Heart left ventricle (tissue), 13 donors: Measurements from ENCODE around the gene KLHL9.

Source experiments
- CTCF ChIP-seq, 12 donors: fragments of 200-600 bp; sonication (generic) in 4 of 12; IDR thresholded peaks; one replicate each; pipeline versions ENCODE4 v1.5.0 to v1.8.0; 2018 to 2022; ENCODE audit warnings: antibody characterized with exemption in 12 of 12, mild to moderate bottlenecking in 5 of 12
- POLR2A ChIP-seq, 2 donors: fragments of 450-650 bp; IDR thresholded peaks; one replicate each; pipeline ENCODE4 v1.6.1; 2017; ENCODE audit warnings: antibody characterized with exemption in 2 of 2, mild to moderate bottlenecking in 2 of 2, moderate library complexity in 2 of 2
- donor health status: ischemic (EF 13 %, LVEDD 7.1; RV severe dilation, severe dysfunction).
- donor health status: DM: no; HTN: yes; CAD: no.
- donor health status: DM: no; HTN: no; CAD: no.
- donor health status: ischemic (EF 25% LVEDD 6.9; RV normal size, moderate dysfunction).
- donor health status: ischemic (EF 25% LVEDD 5.7; RV mildly dilated, moderate dysfunction).
- donor health status: ischemic (EF 35%, LVEDD 5.7; RV mildly dilated, moderate dysfunction).
- donor health status: nonischemic (EF 11% LVEDD 7.7; RV severe dilation, severe dysfunction).
- donor health status: DM: yes; HTN: yes; CAD: no.
- donor health status: PGD.
- donor health status: ischemic (EF 29% LVEDD 5.4; RV normal size, mild dysfunction).
- donor health status: nonischemic (EF 23%, LVEDD 6.1; RV moderate dilation, normal function).

- TF ChIP-seq CTCF (IDR thresholded peaks at IDR 0.05) = no peak
- TF ChIP-seq POLR2A (IDR thresholded peaks at IDR 0.05) = no peak
Measured at GRCh38 chr9:21348430-21348970, 13.3 kb upstream of the KLHL9 start.
